Right lobe of liver (tissue), 4 donors: ENCODE results near the gene SLU7.

Experiments
- POLR2A ChIP-seq: fragments of 450-650 bp; IDR thresholded peaks from one replicate; pipeline ENCODE4 v1.6.1; 2017; ENCODE audit warnings: antibody characterized with exemption, mild to moderate bottlenecking
- TF ChIP-seq, protein P1 (sequence below), 4 donors: fragments of 200-600 bp in 3 of 4; fragments of 450-650 bp in 1 of 4; IDR thresholded peaks; one replicate each; pipeline versions ENCODE4 v1.5.1 to v1.8.0; 2016 to 2022; ENCODE audit warnings: antibody characterized with exemption in 4 of 4, mild to moderate bottlenecking in 2 of 4
- donor health status: DM: no; HTN: no; CAD: no.
- donor health status: DM: no; HTN: no; CAD: no.
- donor health status: DM: no; HTN: yes; CAD: no.

DNA sequence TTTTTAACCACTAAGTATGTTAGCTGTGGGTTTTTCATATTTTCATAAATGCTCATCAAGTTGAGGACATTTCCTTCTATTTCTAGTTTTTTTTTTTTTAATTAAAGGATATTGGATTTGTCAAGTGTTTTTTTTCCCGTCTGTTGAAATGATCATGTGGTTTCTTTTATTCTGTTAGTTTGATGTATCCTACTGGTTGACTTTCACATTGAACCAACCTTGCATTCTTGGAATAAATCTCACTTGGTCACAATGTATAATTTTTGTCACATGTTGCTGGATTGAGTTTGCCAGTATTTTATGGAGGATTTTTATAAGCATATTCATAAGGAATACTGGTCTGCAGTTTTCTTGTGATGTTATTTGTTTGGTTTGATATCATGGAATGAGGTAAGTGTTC is 31.4 kb downstream of the SLU7 start:
- TF ChIP-seq, protein P1, sequence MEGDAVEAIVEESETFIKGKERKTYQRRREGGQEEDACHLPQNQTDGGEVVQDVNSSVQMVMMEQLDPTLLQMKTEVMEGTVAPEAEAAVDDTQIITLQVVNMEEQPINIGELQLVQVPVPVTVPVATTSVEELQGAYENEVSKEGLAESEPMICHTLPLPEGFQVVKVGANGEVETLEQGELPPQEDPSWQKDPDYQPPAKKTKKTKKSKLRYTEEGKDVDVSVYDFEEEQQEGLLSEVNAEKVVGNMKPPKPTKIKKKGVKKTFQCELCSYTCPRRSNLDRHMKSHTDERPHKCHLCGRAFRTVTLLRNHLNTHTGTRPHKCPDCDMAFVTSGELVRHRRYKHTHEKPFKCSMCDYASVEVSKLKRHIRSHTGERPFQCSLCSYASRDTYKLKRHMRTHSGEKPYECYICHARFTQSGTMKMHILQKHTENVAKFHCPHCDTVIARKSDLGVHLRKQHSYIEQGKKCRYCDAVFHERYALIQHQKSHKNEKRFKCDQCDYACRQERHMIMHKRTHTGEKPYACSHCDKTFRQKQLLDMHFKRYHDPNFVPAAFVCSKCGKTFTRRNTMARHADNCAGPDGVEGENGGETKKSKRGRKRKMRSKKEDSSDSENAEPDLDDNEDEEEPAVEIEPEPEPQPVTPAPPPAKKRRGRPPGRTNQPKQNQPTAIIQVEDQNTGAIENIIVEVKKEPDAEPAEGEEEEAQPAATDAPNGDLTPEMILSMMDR (IDR thresholded peaks at IDR 0.05) = no peak
- TF ChIP-seq POLR2A = no peak
